Measurements from ENCODE around the gene ANK2.

- TF ChIP-seq, protein P1, sequence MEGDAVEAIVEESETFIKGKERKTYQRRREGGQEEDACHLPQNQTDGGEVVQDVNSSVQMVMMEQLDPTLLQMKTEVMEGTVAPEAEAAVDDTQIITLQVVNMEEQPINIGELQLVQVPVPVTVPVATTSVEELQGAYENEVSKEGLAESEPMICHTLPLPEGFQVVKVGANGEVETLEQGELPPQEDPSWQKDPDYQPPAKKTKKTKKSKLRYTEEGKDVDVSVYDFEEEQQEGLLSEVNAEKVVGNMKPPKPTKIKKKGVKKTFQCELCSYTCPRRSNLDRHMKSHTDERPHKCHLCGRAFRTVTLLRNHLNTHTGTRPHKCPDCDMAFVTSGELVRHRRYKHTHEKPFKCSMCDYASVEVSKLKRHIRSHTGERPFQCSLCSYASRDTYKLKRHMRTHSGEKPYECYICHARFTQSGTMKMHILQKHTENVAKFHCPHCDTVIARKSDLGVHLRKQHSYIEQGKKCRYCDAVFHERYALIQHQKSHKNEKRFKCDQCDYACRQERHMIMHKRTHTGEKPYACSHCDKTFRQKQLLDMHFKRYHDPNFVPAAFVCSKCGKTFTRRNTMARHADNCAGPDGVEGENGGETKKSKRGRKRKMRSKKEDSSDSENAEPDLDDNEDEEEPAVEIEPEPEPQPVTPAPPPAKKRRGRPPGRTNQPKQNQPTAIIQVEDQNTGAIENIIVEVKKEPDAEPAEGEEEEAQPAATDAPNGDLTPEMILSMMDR (IDR thresholded peaks at IDR 0.05), result no peak
- TF ChIP-seq EZH2 (IDR thresholded peaks at IDR 0.05) (no peak), EZH2phosphoT487 (IDR thresholded peaks at IDR 0.05) (no peak)
Measured at GRCh38 chr4:113285501-113285900, 236.0 kb downstream of the ANK2 start.
